GM19467 (cell line): ENCODE measurements around the gene ERBB2.
"Not testable (repeated sequence)": the region's sequence is repeated elsewhere in the genome, so short reads cannot be mapped to it uniquely, and the experiment has no call there.

Source experiments
- ATAC-seq: cut with Tn5 transposase; IDR thresholded peaks from one replicate; pipeline ENCODE4 v1.9.1; 2021; ENCODE audit warnings: mild to moderate bottlenecking, moderate library complexity; ENCODE audit not compliant: unreplicated experiment

ERBB2 gene

GRCh38 chr17:39677542-39678339 is 22.1 kb upstream of the ERBB2 start:
- no peak for ATAC-seq

- ATAC-seq = no peak
Observed at GRCh38 chr17:39678340-39679116, 21.3 kb upstream of the ERBB2 start.

- ATAC-seq = no peak
Observed at GRCh38 chr17:39679521-39680192, 20.2 kb upstream of the ERBB2 start.

- ATAC-seq = no peak
Observed at GRCh38 chr17:39683295-39683939, 16.4 kb upstream of the ERBB2 start.

- no peak for ATAC-seq
Observed at GRCh38 chr17:39684369-39685192, 15.3 kb upstream of the ERBB2 start.

GRCh38 chr17:39687101-39687545 is 12.7 kb upstream of the ERBB2 start:
- ATAC-seq = no peak

- ATAC-seq = peak; percentile 79
Observed at GRCh38 chr17:39687546-39688474, 12.1 kb upstream of the ERBB2 start, which contains the start of gene PGAP3. Gene PGAP3, minus strand, starts transcription at chr17:39688057. Its CDS starts 43 bp downstream, at chr17:39688014.

GRCh38 chr17:39688475-39688835 is 11.4 kb upstream of the ERBB2 start:
- ATAC-seq = no peak

GRCh38 chr17:39688945-39689344 is 10.9 kb upstream of the ERBB2 start:
- ATAC-seq = no peak

GRCh38 chr17:39694593-39694992 is 5.3 kb upstream of the ERBB2 start:
- no peak for ATAC-seq

GRCh38 chr17:39695089-39695474 is 4.8 kb upstream of the ERBB2 start:
- no peak for ATAC-seq

GRCh38 chr17:39696731-39697130 is 3.1 kb upstream of the ERBB2 start:
- no peak for ATAC-seq

GRCh38 chr17:39697961-39698360 is 1.9 kb upstream of the ERBB2 start:
- ATAC-seq = no peak

GRCh38 chr17:39699157-39699817 is 577 bp upstream of the ERBB2 start:
- ATAC-seq = not testable (repeated sequence)

GRCh38 chr17:39700148-39700987 is 504 bp downstream of the ERBB2 start:
- no peak for ATAC-seq

GRCh38 chr17:39701012-39701783 is 1.3 kb downstream of the ERBB2 start:
- no peak for ATAC-seq
